Amniotic stem cell (primary cell): Measurements from ENCODE around the gene SMPD1.
"Not testable (repeated sequence)": the region's sequence is repeated elsewhere in the genome, so short reads cannot be mapped to it uniquely, and the experiment has no call there.

Source experiments
- DNase-seq: peaks from one replicate; lab custom pipeline; 2025; lab: John Stamatoyannopoulos, UW

The SMPD1 gene

GRCh38 chr11:6390718-6391469 lies 620 bp downstream of the SMPD1 start:
- DNase-seq: no peak

GRCh38 chr11:6391537-6392134 lies 1.4 kb downstream of the SMPD1 start:
- no peak for DNase-seq

GRCh38 chr11:6392251-6392650 lies 2.0 kb downstream of the SMPD1 start:
- not testable (repeated sequence) for DNase-seq

GRCh38 chr11:6393989-6394670 lies 3.9 kb downstream of the SMPD1 start:
- DNase-seq: no peak

GRCh38 chr11:6395470-6396060 lies 5.3 kb downstream of the SMPD1 start:
- DNase-seq: no peak

- DNase-seq: no peak
Observed at GRCh38 chr11:6397156-6397555, 6.9 kb downstream of the SMPD1 start.

- peak; percentile 36 for DNase-seq
Observed at GRCh38 chr11:6397636-6398035, 7.4 kb downstream of the SMPD1 start.

GRCh38 chr11:6400431-6401345 lies 10.4 kb downstream of the SMPD1 start:
- DNase-seq: no peak

GRCh38 chr11:6401464-6401863 lies 11.2 kb downstream of the SMPD1 start:
- no peak for DNase-seq

- no peak for DNase-seq
Observed at GRCh38 chr11:6402061-6402470, 11.8 kb downstream of the SMPD1 start.

- DNase-seq: no peak
Observed at GRCh38 chr11:6402561-6402981, 12.3 kb downstream of the SMPD1 start.

- no peak for DNase-seq
Observed at GRCh38 chr11:6403539-6403938, 13.3 kb downstream of the SMPD1 start.

GRCh38 chr11:6404342-6405051 lies 14.2 kb downstream of the SMPD1 start:
- no peak for DNase-seq

- no peak for DNase-seq
Observed at GRCh38 chr11:6405052-6405667, 14.9 kb downstream of the SMPD1 start.

GRCh38 chr11:6405846-6406245 lies 15.6 kb downstream of the SMPD1 start:
- DNase-seq: no peak

- DNase-seq: no peak
Observed at GRCh38 chr11:6406370-6406769, 16.1 kb downstream of the SMPD1 start.

- no peak for DNase-seq
Observed at GRCh38 chr11:6410695-6411430, 20.6 kb downstream of the SMPD1 start.

- no peak for DNase-seq
Observed at GRCh38 chr11:6411594-6412031, 21.3 kb downstream of the SMPD1 start.

GRCh38 chr11:6413791-6414201 lies 23.5 kb downstream of the SMPD1 start:
- no peak for DNase-seq

GRCh38 chr11:6414874-6415328 lies 24.6 kb downstream of the SMPD1 start:
- no peak for DNase-seq
